HG02884 (cell line): Measurements from ENCODE around the gene TM4SF20.
"Not testable (repeated sequence)": the region's sequence is repeated elsewhere in the genome, so short reads cannot be mapped to it uniquely, and the experiment has no call there.

Experiments
- ATAC-seq: cut with Tn5 transposase; IDR thresholded peaks from one replicate; pipeline ENCODE4 v1.9.1; 2021; ENCODE audit warnings: mild to moderate bottlenecking, moderate library complexity; ENCODE audit not compliant: unreplicated experiment

TM4SF20 gene

DNA sequence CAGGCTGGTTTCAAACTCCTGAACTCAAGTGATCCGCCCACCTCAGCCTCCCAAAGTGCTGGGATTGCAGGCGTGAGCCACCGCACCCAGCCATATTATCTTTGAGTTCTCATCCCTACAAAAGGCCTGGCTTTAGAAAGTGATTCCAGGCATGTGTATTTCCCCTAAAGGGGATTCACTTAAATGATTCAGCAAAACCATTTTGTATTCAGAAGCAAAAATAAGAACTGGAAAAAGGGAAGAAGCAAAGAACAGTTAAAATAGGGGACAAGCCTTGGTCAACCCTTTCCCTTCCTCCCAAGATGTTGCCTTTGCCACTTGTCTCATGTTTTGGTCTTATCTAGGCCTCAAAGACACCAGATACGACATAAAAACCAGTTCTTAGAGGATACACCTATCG lies 10.5 kb downstream of the TM4SF20 start:
- ATAC-seq, result no peak

DNA sequence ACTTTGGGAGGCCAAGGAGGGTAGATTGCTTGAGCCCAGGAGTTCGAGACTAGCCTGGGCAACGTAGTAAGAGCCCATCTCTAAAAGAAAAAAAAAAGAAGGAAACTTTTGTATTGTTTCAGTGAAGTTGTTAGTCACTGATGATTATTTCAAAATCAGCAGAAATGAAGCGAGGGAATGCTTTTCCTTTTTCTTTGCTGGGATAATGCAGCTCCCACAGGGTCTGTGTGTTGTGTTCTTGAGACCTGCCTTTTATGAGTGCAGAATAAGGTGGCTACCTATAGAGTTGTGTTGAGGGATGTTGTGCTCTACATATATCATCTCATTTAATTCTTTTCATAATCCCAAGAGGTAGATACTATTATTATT lies 11.7 kb downstream of the TM4SF20 start:
- ATAC-seq, result no peak

DNA sequence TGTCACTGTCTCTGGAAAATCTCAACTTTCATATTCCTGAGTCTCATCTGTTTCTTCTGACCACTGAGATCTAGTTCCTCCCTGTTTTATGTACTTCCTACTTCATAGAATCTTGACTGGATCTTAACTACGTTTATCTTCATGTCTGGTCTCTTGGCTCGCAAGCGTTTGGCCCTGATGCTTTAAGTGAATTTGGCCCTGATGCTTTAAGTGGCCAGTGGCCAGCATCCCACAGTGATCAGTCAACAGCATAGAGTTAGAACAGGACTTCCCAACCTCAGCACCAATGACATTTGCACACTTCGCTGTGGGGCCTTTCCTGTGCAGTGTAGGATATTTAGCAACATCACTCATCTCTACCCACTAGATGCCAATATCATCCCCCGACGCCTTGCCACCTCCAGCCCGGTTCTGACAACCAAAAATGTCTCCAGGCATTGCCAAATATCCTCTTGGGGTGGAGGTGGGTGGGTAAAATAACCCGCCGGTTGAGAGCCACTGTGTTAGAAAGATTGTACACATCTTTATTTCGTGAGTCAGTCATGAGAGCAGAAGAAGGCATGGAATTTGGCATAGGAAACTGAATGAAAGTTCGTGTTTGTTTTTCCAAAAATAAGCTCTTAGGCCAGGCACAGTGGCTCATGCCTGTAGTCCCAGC lies 12.2 kb downstream of the TM4SF20 start:
- ATAC-seq, result no peak

DNA sequence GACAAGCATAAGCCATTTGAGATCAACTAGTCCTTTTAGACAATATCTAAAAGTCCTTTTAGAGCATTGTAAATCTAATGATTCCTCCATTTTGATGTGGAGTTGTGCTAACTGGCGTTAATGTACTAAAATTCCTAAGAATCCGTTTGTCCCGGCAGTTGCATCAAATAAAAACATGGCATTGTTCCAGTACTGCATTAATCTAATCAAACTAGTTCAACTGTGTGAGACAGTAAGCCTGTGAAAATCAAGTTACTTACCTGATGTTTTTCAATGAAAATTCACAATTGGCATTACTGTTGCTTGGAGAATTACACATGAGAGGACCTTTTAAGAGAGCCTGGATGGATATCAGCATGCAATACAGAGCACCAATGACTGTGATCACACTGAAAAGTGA lies 13.3 kb downstream of the TM4SF20 start:
- no peak for ATAC-seq

DNA sequence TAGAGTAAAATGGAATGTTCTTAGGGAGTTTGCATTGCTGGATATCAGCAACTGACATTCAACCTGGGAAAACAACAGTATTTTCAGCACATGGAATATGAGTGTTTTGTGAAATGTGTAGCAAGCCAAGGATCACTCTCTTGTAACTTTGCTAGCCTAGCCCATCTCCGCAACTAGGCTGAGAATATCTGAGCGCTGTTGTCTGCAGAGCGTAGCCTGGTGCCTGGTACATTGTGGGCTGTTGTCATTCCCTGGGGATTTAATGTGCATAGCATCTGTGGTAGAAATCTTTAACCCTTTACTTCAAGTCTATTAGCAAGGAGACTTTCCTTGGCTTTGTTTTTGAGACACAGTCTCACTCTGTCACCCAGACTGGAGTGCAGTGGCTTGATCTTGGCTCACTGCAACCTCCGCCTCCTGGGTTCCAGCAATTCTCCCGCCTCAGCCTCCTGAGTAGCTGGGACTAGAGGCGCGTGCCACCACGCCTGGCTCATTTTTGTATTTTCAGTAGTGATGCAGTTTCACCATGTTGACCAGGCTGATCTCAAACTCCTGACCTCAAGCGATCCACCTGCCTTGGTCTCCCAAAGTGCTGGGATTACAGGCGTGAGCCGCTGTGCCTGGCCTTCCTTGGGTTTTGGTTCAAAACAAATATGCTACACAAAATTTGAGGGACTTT lies 14.4 kb downstream of the TM4SF20 start:
- not testable (repeated sequence) for ATAC-seq

DNA sequence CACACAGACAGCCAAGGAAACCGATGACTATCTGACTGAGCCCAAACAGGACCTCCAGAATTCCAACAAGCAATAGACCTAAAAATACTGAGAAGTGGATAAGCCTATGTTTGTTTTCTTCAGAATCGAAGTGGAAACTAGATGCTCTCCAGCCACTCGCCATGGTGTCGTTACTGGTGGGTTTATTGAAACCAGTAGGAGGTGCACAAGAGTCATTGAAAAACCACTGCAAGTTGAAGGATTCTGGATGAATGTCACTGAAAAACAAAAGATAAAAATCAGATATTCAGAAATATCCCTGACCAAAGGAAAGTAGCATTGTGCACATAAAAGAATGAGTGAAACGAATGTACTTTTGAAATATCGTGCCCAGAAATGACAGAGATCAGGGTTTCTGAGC lies 15.3 kb downstream of the TM4SF20 start:
- no peak for ATAC-seq

DNA sequence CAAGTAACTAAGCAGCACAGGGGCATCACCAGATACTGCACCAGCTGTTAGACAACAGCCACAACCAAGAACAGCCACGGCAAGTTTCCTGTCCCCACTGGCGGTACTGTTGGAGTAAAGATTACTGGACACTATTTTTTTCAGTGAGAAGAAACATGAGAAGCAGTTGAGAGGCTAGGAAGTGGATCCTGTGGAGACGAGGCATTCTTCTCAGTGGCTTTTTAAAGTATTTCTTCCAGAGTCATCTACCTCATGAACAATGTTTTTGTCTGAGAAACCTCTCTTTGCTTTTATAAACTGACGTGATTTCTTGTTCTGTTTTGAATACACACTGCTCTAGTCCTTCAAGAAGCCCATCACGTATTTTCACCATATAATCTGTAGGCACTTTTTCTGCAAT lies 18.8 kb downstream of the TM4SF20 start:
- ATAC-seq, result no peak

DNA sequence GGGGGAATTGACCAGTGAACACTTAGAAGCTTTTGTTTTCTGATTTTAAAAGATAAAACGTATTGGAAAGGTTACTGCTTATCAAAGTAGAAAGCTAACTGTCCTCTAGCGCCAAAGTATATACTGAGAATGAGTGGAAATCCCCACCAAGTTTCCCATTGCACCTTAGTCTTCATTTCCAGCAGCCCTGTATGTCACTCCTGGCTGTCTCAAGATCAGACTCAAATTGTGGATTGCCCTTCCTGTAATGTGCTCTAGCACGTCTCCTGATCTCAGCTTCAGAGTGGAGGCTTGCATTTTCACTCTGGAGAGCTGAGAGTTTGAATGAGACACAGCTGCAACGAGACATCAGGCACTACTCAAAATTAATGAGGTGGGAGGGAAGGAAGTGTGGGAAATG lies 27.5 kb downstream of the TM4SF20 start:
- peak; percentile 84 for ATAC-seq

DNA sequence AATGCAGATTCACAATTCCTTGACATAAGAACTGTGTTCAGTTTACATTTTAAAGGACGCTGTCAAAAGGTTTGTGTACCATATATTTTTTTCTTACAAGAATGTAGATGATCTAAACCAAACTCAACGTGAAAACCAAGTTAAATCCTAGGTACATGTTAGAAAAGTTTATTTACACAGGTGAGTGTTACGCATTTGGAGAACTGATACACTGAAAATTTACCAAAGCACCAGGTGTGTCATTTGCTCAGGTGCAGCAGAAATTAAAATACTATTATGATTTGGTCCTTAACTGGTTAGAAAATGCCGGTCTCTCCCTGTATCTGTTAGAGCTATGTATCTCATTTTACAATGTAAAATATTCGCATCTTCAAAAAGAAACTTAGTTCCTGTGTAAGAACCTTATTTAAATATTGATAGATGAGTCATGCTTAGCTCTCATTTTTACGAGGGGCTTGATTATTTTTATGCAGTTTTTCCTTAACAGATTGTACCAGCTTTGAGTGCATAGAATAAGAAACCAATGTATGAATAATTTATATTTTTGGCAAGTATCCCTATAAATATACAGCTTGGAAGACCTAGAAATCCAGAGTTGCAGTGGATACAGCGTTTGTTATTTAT lies 29.0 kb downstream of the TM4SF20 start:
- no peak for ATAC-seq

DNA sequence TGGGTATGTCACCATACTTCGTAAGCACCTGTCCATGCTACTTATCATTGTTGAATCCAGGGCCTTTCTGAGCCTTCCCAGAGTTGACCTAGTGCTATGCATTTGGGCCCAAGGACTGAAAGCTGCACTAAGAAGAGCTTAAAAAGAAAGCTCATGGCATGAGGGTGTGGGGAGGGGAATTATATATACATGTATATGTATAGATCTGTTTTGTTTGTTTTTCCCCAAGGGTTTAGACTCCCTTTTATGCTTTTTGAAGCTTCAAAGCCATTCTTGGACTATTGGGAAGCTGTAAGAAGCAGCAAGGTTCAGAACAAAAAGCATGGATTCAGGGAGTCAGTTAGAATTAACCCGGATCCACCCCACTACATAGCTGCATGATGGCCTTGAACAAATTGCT lies 30.8 kb downstream of the TM4SF20 start:
- ATAC-seq, result no peak

DNA sequence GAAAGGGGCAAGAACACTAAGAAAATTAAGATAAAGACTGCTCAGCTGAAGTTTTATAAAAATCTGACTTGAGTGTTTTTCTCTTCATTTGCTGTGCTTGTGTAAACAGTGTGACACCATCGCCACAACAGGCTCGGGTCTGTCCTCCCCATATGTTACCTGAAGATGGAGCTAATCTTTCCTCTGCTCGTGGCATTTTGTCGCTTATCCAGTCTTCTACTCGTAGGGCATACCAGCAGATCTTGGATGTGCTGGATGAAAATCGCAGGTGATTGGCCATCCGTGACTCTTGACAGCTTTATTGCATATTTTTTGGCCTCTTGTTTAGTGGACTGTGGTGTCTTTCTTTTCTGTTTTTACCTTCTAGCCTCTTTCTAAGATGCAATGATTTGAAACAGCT lies 32.0 kb downstream of the TM4SF20 start:
- no peak for ATAC-seq

DNA sequence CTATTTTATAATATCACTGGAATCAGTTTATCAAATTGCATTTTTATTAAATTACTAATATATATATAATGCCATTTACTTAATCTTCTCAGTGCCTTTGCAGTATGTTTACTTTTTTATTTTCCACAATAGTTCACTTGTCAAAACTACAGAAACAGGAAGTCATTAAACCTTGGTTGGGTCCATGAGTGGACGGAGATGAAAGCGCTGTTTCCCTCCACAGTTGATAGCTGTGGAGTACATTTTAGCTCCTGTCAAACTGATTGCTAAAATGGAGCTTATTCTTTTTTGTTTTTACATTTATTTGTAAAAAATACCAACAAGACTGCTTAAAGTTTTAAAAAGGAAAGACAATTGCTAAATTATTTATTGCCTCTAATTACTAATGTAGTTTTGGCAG lies 34.9 kb downstream of the TM4SF20 start:
- ATAC-seq, result no peak

DNA sequence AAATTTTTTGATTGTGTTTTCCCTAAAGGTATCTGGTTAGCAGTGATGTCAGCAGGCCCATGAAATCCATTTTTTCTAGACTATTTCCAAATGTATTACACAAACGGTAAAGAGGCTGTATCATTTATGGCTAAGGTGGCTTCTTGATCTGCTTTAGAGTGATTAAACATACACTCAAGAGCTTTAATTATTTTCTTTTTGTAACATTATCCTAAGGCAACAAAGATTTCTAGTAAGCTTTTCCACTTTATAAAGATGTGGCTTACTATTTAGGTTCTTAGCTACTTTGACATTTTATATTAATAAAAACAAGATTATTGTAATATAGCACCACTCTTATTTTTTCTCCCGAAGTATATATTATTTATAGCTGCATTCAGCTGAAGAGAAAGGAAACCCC lies 37.6 kb downstream of the TM4SF20 start:
- ATAC-seq, result no peak

DNA sequence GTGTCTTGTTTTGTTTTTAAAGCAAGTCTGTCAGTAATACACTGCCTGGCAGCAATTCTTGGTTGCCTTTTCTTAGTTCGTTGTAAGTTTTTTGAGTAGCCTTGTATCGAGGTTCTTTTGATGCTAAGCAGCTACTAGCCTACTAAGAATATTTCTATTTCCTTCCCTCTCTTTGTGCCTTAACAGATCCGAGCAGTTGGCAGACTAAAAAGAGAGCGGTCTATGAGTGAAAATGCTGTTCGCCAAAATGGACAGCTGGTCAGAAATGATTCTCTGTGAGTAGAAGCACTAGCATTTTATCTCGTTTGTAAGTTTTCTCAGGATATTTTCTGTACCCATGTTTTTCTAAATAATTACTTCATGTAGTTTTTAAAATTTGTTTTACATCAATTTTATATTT lies 39.0 kb downstream of the TM4SF20 start:
- ATAC-seq, result no peak

DNA sequence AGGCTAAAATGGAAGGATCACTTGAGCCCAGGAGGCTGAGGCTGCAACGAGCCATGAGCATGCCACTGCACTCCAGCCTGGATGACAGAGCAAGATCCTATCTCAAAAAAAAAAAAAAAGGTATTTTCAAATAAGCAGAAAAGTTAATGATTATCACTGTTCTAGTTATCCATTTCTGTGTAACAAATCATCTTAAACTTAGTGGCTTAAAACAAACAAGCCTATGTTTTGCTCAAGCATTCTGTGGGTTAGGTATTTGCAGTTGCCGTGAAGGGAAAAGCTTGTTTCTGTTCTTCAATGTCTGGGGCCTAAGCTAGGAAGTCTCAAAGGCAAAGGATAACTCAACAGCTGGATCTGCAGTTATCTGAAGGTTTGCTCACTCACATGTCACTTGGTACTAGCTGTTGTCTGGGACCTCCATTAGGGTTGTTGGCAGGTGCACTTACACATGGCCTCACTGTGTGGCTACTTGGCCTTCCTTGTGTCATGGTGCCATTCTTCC lies 40.0 kb downstream of the TM4SF20 start:
- ATAC-seq, result no peak

DNA sequence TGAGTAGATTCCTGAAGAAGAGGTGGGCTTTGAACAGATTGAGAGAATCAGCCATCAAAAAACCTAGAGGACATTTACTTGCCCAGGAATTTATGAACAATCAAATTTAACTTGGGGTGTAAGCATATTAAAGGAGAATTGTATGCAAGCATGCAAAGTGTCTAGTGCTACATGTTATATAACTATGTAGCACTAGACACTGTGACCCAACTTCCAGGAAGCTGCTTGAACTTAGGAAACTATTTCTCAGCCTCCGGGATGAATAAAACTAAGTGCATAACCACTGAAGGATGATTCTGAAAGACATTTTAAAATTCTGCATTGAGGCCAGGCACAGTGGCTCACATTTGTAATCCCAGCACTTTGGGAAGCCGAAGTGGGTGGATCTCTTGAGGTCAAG lies 41.7 kb downstream of the TM4SF20 start:
- no peak for ATAC-seq

DNA sequence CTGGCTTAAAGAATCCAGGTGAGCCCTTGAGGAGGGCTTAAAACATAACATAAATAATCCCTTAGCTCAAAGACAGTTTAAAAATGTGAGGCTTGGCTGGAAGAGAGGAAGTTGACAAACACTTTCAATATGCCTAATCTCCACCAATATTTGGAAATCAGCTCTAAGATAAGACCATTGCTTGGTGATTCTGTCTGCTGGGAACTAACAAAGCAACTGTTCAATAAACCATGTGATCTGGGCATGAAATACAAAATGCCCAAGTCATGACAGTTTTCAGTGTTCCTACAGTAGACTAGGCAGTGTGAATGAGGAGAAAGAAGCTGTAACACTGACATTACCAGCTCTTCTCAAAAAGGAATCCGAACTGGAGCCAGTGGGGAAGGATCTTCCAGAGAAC lies 43.4 kb downstream of the TM4SF20 start:
- no peak for ATAC-seq

DNA sequence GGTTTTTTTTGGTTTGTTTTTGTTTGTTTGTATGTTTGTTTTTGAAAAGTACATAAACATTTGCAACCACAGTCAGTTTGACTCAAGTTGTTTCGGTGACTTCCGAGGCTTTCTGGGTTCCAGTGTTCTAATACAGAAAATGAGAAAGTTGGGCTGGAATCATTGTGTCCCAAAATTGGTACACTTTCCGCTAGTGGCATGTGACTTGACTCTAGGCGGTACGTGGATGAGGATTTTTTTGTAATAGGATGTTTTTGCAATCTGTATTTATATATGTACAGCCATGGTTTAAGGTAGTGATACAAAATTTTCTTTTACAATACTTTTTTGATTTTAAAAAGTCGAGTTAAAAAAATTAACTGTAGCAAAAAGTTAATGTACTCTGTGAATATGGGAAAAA lies 52.3 kb downstream of the TM4SF20 start:
- no peak for ATAC-seq

DNA sequence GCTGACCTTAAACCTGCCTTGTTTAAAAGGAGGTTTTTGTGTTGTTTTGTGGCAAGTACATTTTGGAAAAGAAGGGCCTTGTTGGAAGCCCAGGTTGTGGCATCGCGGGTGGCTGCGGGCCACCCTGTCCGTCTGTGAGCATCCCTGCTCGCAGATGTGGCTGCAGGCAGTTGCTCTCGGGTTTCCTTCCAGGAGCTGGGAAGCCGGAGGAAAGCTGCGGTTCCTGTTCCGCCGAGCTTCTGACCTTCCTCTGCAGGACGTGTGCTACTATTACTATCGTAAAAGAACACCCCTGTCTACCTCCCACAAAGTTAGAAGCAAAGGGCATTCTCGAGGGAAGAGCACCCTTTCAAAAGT lies 53.3 kb downstream of the TM4SF20 start:
- peak; percentile 10 for ATAC-seq

DNA sequence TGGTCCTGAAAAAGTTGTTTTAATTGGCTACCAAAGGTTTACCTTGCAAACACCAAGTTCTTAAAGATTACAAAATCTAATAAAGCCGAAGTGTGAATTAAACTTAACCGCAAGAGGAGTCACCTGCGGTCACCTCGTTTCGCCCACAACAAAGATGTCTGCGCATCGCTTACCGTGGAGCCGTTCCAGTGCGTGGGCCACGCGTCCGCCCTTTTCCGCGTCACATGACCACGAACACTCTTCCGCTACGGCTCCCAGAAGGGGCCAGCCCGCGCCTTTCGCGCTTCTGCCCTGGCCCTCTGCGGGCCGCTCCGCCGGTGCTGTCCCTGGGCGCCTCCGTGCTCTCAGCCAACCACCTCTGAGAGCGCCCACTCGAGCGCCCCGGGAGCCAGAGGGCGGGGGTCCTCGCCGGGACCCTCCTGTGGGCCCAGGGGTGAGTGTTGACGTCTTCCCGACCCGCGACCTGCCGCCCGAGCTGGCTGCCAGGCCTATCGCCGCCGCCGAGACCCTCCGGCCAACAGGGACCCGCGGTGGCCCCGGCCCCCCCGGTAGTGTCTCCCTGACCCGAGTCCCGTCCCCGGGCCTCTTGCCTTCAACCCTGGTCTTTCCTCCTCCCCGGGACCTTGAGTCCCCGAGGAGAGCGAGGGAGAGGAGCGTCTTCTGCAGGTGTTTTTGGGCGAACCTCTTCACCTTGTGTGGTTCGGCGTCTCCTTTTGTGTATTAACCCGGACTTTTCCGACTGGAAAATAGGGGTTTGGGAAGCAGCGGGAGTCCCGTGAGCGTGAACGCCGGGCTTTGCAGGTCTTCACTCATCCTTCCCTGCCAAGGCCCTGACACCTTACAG lies 53.9 kb downstream of the TM4SF20 start, which contains the start of gene MFF:
MFF (plus strand) TSS at position 257 of the 844 bp plus-strand sequence. CDS start 5,415 bp downstream, outside the sequence.
- ATAC-seq, result peak; percentile 91

DNA sequence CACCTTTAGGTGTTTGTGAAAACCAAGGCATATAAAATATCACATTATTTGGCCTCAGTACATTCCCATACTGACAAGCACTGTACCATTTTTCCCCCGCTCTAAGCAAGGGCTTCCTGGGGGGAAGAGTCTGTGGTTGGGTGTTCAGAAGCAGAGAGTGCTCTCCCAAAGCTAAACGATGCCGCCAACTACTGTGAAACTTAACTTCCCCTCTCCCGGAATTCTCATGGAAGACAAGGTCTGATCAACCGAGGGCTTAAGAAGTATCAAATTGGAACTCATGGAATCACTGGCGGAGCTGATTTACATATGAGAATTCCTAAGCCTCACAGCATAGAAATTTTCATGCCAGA lies 54.5 kb downstream of the TM4SF20 start:
- ATAC-seq, result no peak
